HG02840 (cell line): ENCODE results near the gene SLC7A8.

Source experiments
- ATAC-seq: cut with Tn5 transposase; IDR thresholded peaks from one replicate; pipeline ENCODE4 v1.9.1; 2021; ENCODE audit warnings: mild to moderate bottlenecking, moderate library complexity, moderate number of reproducible peaks; ENCODE audit not compliant: unreplicated experiment, low FRiP score

SLC7A8 gene

DNA sequence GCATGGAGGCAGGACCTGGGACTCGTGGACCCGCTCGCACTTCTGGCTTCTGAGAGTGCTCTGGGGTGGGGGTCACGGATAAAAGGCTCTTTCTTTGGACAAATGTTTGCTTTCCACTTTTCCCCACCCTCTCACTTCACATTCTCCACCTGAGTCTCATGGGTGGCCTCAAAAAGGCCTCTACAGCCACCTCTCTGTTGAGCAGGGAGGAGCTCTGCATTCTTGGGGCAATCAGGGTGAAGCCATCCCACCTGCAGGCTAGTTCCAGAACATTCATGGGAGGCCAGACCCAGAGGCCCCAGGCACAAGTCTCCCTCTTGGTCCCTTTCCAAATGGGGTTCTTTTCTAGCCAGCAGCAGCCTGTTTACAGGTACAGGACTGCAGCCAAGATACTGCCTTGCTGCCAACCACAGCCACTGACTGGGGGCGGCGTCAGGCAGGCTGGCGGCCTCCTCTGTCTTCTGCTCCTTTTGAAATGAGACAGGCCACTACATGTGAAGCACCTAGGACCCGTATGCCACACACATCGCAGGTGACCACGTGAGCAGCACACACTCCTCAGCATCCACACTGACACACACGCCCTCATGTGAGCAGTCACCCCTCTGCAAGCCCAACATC lies 46.2 kb downstream of the SLC7A8 start:
- ATAC-seq, result no peak

DNA sequence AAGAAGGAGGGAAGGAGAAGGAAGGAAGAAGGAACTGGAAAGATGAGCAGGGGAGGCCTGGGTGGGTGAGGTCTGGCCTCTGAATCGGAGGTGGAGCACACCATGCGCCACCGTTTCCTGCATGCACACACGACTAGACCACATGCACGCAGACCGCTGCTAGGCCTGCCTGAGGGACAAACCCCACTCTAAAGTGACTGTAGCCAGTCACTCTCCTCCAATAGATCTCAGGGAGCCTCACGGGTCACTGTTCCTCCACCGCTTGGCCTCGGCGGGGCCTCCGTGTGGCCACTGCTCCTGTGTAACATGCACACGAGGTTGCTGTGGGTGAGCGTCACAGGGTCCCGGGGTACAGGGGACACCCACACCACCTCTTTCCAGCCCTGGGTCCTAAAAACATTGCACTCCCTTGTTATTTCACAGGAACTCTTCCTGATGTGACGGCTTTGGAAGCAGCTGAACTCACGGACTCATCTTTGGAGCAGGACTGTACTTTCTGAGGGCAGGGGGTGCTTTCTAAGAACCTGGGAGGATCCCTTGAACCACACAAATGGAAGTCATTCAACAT lies 46.8 kb downstream of the SLC7A8 start:
- no peak for ATAC-seq

DNA sequence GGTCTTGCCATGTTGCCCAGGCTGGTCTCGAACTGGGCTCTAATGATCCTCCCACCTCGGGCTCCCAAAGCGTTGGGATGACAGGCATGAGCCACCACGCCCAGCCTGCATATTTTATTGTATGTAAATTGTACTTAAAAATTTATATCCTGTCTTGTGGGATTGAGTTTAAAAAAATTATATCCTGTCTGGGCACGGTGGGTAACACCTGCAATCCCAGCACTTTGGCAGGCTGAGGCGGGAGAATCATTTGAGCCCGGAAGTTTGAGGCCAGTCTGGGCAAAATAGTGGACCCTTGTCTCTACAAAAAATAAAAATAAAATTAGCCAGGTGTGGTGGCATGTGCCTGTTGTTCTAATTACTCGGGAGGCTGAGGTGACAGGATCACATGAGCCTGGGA lies 50.5 kb downstream of the SLC7A8 start:
- no peak for ATAC-seq

DNA sequence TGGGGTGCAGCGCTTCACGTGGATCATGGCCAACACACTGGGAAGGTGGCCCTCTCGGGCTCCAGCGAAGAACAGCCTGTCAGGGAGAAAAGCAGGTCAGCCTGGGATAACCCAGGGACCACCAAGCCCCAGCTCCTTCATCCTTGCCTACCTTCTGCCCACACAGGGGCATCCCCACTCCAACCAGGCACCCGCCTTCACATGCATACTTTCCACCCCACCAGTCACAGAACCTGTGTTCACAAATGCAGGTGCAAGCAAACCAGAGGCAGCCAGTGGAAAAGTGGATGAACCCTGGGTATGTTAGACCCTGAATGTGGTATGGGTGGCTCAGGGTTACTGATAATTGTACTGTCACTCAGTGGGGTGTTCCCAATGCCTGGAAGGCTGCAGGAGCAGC lies 52.0 kb downstream of the SLC7A8 start:
- ATAC-seq, result no peak

DNA sequence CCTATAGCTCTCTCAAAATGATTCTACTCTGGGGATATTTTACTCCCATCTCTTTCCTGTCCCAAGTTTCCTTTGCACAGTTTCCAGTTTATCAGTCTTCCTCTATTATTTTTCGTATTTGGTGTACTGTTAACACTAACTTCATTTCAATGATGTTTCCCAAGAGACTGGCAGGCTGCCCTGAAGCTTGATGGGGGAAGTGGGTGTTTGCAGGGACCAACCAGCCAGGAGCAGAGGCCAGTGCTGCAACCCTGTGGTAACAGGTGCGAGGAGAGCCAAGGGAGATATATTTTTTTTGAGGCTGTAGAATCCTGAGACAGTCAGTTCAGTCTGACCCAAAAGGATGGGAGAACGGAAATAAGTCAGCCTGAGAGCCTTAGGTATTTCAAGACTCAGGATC lies 52.6 kb downstream of the SLC7A8 start:
- no peak for ATAC-seq

DNA sequence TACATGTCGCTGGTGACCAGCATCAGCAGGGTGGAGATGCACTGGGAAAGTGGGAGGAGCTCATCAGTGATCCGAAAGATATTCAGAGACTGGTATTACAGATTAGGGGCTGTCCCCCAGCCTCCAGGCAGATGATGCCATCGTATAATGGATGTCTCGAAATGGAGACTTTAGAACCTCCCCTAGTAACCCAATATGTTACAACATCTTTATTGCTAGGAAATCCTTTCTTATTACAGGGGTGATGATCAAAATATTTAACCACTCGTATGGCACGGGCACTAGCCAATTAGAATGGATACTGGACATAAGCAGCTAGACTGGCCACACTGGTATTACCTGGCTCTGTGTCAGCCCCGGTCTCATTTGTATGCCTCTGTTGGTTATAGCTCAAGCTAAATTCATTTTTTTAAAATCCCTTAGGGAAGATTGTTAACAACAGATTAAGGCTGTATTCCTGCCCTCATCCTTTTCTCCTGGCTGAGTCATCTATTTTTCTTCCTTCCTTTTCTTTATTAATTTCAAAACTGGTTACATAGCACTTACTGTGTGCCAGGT lies 53.6 kb downstream of the SLC7A8 start:
- ATAC-seq, result no peak

DNA sequence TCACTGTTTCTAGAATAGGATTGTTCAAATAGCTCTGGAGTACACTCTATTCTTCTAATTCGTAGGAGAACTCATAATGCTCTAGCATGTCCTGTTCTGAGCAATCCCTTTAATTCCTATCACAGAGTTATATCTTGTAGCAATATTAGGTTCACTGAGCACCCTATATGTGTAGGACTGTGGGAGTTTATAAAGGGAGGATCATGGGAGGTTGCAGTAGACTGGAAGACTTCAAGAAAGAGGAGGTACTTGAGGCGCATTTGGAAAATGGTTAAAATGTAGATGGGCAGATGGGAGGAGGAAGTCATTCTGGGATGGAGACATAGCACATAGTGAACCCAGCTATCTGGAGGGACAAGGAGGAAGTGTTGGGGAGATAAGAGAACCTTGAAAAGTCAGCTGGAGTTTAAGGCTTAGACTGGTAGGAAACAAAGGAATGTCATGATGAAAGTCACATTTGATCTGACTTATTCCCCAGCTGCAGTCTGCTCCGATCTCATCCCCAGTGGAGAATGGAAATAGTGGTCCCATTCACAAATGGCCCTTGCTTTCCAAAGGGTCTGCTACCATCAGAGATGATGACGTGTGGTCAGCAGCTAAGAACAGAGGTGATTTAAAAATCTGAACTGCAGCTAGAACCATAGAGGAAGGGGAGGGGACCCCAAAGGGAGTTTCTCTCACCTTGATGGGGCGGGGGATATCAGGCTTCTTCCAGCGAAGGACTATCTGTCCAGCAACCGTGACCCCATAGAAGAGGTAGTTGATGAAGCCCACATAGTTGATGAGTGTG lies 54.3 kb downstream of the SLC7A8 start:
- no peak for ATAC-seq

DNA sequence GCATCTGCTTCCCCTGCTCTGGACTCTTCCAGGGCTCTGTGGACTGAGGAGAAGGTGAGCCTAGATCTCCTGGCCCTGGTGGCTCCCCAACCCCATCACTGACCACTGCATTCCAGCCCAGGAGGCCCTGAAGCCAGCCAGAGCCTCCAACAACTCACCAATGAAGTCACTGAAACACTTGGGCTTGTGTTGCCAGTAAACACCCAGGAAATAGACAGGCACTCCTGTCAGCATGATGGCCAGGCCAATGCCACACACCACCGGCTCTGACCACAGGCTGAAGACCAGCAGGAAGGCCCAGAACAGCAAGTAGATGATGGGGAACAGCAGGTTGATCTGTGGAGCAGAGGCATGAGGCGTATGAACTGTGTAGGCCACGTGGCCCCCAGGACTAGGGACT lies 55.6 kb downstream of the SLC7A8 start:
- no peak for ATAC-seq

DNA sequence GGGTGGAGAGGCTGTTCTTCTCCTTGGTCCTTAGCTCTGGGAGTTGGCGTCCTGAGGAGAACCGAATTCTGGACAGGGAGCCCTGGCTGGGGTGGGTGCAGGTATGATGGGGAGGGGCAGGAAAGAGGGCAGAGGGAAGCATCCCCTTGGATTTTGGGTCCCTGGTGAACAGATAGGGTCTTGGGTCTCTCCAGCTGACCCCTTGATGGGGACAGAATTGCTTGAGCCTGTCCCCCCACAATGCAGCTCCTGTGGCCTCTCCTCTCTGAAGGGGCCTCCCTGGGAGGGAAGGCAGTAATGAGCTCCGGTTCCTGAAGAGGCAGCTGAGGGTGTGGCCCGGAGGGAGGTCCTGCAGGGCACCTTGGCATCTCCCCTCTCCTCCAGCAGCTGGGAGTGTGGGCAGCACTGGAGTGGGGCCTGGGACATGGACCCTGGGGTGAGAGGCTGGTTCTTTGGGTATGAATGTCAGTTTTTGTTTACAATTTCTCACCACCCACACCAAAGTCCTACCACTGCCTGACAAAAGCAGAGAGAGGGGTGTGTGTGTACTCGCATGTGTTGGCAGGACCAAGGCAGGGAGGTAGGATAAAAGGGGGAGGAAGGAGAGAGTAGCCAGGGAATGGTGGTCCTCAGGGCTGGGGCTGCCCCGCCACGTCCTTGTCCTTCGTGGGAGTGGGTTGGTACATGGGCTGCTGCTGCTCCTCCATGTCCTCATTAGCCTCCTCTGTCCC lies 56.7 kb downstream of the SLC7A8 start:
- no peak for ATAC-seq

DNA sequence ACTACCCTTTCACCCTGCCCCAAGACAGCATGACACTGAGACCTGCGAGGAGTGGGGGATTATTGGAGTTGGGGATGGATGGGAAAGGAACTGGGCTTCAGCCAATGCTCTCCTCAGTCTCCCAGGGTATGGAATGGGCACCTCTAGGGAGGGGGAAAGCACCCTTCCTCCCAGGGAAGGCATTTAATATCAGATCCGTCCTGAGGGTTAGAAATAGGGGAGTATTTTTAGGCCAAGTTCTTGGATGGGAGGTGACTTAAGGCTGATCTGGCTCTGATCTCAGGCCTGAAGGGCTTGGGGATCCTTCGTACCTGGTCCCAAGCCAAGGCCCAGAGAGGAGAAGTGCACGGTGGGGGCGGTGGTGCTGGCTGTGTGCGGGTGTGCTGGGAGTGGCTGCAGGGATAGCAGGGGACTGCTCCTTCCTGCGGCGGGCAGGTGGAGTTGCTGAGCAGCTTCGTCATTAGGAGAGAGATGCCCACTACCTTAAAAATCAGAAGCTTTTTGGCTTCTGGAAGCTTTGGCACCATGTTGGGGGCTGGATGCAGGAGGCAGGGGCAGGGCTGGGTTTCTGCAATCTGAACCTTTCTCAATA lies 57.4 kb downstream of the SLC7A8 start:
- ATAC-seq, result no peak

DNA sequence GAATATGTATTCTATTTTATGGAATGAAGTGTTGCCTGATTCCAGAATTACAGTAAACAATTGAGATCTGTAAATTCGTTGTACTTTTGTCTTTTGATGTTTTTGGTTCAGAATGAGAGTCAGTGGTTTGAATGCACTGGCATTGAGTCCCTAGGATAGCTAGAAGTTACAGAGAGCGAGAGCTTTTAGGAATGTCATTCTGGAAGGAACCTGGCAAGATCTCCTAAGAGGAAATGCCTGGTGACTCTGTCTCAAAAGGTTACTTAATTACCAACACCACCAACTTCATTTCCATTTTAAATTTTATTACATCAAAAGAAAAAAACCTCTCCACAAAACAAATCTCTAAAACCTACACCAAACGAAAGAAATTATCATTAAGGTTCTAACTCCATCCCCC lies 58.4 kb downstream of the SLC7A8 start:
- no peak for ATAC-seq

DNA sequence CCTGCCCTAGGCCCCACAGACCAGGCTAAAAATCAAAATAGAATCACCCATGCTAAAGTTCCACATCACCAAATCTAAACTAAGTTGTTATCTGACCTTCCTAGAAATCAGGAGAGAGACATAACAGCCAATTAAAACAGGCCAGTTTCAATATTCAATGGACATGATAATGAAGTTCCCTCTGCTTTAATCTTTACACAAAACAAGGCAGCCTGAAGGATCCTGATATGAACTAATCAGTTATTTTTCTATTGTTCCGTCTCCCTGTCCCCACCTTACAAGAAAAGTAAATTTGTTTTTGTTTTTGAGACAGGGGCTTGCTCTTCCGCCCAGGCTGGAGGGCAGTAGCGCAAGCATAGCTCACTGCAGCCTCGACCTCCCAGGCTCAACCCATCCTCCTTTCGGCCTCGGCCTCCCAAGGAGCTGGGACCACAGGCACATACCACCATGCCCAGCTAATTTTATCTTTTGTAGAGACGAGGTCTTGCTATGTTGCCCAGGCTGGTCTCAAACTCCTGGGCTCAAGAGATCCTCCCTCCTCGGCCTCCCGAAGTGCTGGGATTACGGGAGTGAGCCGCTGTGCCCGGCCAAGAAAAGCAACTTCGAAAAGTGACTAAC lies 59.0 kb downstream of the SLC7A8 start:
- no peak for ATAC-seq

DNA sequence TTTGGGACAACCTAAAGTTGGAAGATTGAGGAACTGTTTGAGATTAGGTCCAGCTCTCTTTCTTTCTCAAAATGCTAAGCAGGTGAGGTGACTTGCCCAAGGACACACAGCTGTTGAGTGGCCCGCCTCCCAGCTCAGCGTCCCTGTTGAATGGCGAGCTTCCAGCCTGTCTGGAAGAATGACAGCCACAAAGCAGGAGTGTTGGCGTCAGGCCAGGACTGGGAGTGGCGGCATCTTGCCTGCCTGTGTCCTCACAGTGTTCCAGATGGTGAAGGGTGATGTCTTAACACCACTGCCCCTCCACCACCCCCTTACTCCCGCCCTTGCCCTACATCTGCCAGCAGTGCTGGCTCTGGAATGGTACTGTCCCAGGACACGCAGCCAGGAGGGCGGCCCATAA lies 60.0 kb downstream of the SLC7A8 start:
- ATAC-seq, result no peak

DNA sequence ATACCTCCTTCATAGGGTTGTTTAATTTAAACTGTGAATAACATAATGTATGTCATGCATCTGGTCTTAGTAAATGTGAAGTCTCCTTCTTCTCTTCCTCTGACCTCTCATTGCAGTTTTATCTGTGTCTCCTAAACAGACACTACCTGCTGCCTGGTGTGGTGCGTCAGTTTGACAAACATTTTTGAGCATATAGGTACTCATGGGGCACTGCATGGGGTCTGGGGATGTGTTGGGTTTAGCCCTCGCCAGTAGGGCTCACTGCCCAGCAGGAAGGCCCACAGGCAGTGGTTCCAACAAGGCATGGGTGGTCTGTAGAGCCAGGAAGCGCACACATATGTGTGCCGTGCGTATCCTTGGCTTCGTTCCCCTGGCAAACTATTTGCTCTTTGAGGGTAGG lies 61.4 kb downstream of the SLC7A8 start:
- ATAC-seq, result no peak

DNA sequence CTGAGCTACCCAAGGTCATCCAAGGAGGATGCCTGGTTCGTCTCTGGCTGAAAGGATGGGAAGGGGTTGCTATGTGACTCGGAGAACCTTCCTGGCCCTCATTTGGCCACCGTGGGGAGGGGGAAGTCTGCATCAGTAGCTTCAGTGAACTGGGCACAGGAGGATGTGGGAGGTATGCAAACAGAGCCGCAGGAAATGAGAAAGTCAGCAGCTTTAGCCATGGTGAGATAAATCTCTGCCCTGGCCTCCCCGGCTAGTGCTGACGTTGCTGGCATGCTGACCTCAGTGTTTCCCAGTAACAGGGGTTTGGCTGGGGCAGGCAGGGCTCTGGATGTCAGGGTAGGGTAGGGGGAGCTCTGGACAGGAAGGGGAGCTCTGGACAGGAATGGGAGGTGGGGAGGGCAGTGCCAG lies 62.1 kb downstream of the SLC7A8 start:
- no peak for ATAC-seq

DNA sequence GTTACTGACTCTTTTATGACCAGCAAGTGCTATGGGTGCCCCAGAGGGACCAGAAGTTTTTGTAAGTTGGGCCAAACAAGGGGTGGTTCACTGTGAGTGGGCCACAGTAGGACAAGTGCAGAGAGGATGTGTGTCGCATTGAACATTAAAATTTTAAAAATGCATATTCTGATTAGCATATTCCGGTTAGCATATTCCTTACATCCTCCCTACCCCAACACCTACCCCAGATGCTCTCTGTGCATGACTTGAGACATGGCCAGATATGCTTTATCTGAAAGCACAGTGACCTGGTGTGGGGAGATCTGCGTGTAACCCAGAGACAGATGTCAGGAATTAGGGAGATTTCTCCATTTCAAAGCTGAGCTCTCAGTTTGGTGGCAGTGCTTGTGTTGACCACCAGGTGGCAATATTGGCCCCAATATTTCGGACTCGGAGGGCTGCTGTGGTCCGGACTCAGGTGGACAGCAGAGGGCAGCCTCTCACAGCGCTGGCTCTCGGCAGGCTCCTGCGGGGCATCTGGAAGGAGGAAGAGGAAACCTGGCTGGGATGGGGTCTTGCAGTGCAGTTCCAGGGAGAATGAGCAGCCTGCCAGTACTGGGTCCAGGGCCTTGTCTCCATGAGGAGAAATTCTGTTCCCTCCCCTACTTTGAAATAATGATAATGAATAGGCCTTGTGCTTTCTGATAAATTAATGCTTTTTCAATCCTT lies 62.8 kb downstream of the SLC7A8 start:
- no peak for ATAC-seq

DNA sequence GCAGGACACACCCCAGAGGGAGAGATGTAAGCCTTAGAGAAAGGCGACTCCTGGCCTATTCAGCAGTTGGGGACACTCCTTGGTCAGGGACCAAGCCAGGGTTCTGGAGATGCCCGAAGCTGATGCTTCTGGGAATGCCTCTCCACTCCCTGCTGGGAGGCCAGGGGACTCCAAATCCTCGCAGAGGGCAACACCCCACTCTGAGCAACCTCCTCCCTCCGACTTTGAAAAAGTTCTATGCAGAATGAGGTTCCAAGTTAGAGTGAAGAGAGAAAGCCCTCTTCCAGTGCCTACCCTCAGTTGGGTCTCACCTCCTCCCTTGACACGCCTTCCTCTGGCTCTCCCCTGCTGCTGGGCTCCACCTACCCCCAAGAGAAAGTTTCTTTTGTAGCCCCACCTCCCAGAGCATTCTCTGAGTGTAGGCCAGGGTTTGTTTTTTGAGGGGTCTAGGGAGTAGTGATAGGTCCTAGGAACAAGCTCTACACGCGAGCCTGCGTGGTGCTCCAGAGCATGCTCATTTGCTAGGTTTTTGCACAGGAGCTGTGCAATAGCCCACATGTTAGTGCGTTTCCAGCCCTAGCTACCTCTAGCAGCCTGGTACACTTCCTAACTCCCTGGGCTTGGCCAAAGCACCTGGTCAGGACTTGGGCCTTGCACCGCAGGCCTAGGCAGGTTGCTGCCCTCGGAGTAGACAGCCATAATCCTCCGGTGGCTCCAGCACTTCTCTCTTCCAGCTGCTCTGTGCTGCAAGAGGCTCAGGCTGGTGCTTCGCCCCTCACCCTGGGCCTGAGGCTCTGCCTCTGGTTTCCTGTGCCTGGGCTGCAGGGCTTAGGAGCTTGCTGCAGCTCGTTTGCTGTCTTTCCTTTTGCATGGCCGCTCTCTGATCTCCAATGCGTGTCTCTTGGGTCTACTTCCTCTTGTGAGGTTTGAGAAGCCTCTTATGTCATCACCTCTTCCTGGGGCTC lies 63.8 kb downstream of the SLC7A8 start:
- no peak for ATAC-seq
